Activated T-helper 17 cell treated with anti-CD3 and anti-CD28 coated beads, Interleukin-2, amount 50 U/mL, for 72 hours (primary cell): ENCODE data around the gene PTP4A1. TPM values are rescaled to one million over a fixed set of nuclear protein-coding genes. Genes with fewer than 3 reads are reported as not detected.
"Not testable (repeated sequence)": the region's sequence is repeated elsewhere in the genome, so short reads cannot be mapped to it uniquely, and the experiment has no call there.

Experiments
- ATAC-seq: fragments of 150-1000 bp; cut with Tn5 transposase; replicated peaks from 2 replicates; pipeline ENCODE4 v1.10.0; 2021; ENCODE audit warnings: mild to moderate bottlenecking, moderate library complexity
- H3K27ac Mint-ChIP-seq: one replicate; pipeline ENCODE4 v1.8.0; 2022; ENCODE audit warnings: mixed read lengths
- H3K27me3 Mint-ChIP-seq: one replicate; pipeline ENCODE4 v1.8.0; 2022; ENCODE audit warnings: mixed read lengths
- H3K36me3 Mint-ChIP-seq: one replicate; pipeline ENCODE4 v1.8.0; 2022; ENCODE audit warnings: low read depth, mild to moderate bottlenecking, mixed read lengths
- H3K4me1 Mint-ChIP-seq: one replicate; pipeline ENCODE4 v1.8.0; 2022; ENCODE audit warnings: mixed read lengths
- H3K4me3 Mint-ChIP-seq: one replicate; pipeline ENCODE4 v1.8.0; 2022; ENCODE audit warnings: mild to moderate bottlenecking, mixed read lengths
- H3K9me3 Mint-ChIP-seq: one replicate; pipeline ENCODE4 v1.8.0; 2022; ENCODE audit warnings: mixed read lengths
- total RNA-seq, 2 donors: library from RNA; stranded (reverse); gene quantifications; one replicate each; pipeline ENCODE4 v1.2.3, GENCODE V29; 2022

PTP4A1 gene
- 10 to 100 TPM; 43.3 to 70.8 TPM for total RNA-seq

GRCh38 chr6:63572044-63572746 is at the start of gene PTP4A1, which contains the start of gene LOC128125822:
Gene PTP4A1, plus strand, starts transcription at chr6:63572480. Its CDS starts 4,401 bp downstream, at chr6:63576881.
Gene LOC128125822, plus strand, starts transcription at chr6:63572480.
- peaks cover 31% of the 10 kb centered on the region for H3K36me3 Mint-ChIP-seq
- H3K4me1 Mint-ChIP-seq: peaks cover 9% of the 10 kb centered on the region
- no peaks in the 10 kb centered on the region for H3K9me3 Mint-ChIP-seq
- H3K4me3 Mint-ChIP-seq: peak within 1 kb of the TSS; percentile 93
- H3K27me3 Mint-ChIP-seq: no peaks in the 10 kb centered on the region
- peak; percentile 94 for ATAC-seq
- H3K27ac Mint-ChIP-seq: peak within 1 kb of the TSS; percentile 92

- not testable (repeated sequence) for H3K9me3 Mint-ChIP-seq, H3K4me3 Mint-ChIP-seq, ATAC-seq, H3K36me3 Mint-ChIP-seq, H3K27me3 Mint-ChIP-seq, H3K27ac Mint-ChIP-seq
- H3K4me1 Mint-ChIP-seq: peaks cover 17% of the 10 kb centered on the region
These were observed 49.4 kb upstream of the PTP4A1 start for GRCh38 chr6:63522911-63523287.

- Mint-ChIP-seq H3K4me1 (peaks cover 17% of the 10 kb centered on the region), H3K36me3 (no peaks in the 10 kb centered on the region), H3K9me3 (no peaks in the 10 kb centered on the region), H3K27ac (no peak overlapping the region), H3K4me3 (no peak overlapping the region), H3K27me3 (no peaks in the 10 kb centered on the region)
- ATAC-seq: no peak
These were observed 48.6 kb upstream of the PTP4A1 start for GRCh38 chr6:63523630-63524029.

- peak overlapping the region; percentile 41 for H3K4me3 Mint-ChIP-seq
- ATAC-seq: peak; percentile 24
- H3K27me3 Mint-ChIP-seq: no peaks in the 10 kb centered on the region
- no peaks in the 10 kb centered on the region for H3K9me3 Mint-ChIP-seq
- no peaks in the 10 kb centered on the region for H3K36me3 Mint-ChIP-seq
- H3K27ac Mint-ChIP-seq: peak overlapping the region; percentile 17
- H3K4me1 Mint-ChIP-seq: peaks cover 23% of the 10 kb centered on the region
These were observed 46.9 kb upstream of the PTP4A1 start for GRCh38 chr6:63525186-63525878.

DNA sequence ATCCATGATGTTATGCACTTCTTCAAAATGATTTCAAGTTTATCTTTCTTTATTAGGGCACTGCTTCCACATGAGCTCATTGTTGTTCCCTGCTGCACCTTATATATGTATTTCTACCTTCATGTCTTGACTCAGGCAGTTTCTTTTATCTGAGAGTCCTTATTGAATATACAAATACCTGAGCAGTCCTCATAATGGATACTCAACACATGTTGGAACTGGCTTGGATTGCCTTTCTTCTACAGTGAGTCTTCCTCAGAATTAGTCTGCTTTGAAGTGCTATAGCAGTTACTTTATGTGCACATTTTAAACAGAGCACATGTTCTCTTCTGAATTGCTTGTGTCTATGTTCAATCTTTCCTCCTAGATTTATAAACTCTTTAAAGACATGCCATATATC is 45.3 kb upstream of the PTP4A1 start:
- Mint-ChIP-seq H3K9me3 (no peaks in the 10 kb centered on the region), H3K4me3 (no peak overlapping the region), H3K36me3 (no peaks in the 10 kb centered on the region), H3K27ac (no peak overlapping the region), H3K27me3 (no peaks in the 10 kb centered on the region), H3K4me1 (peaks cover 23% of the 10 kb centered on the region)
- no peak for ATAC-seq

DNA sequence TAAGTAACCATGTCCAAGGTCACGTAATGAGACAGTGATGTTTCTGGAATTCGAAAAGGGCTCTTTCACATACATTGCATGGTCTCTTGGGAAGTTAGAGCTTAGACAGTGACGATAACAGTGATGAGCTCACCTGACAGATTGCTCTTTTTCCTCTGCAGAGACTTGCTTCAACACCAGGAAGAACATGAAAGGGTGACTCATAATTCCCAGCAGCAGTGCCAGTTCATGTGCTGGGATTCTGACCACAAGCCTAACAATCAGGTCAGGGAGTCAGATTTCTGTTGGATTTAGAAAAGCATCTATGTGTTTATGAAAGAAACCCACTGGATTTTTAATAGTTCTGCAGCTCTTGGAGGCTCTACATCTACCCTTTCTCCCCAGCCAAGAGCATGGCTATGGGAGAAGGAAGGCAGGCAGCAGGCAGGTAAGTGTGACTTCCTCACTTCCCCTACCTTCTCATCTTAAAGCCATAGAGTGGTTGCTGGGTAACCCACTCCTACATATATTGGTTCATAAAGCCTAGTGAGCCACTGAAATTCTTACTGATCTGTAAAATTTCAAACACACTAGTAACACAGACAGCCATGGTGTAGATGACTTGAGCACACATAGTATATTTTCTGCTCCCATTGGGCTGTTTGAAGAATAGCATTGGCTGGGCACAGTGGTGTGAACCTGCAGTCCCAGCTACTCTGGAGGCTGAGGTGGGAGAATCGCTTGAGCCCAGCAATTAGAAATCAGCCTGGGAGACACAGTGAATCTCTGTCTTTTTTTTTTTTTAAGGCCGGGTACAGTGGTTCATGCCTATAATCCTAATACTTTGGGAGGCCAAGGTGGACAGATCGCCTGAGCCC is 44.4 kb upstream of the PTP4A1 start:
- Mint-ChIP-seq H3K27me3 (no peaks in the 10 kb centered on the region), H3K27ac (no peak overlapping the region), H3K4me3 (no peak overlapping the region), H3K4me1 (peaks cover 23% of the 10 kb centered on the region), H3K36me3 (no peaks in the 10 kb centered on the region), H3K9me3 (no peaks in the 10 kb centered on the region)
- peak; percentile 42 for ATAC-seq

DNA sequence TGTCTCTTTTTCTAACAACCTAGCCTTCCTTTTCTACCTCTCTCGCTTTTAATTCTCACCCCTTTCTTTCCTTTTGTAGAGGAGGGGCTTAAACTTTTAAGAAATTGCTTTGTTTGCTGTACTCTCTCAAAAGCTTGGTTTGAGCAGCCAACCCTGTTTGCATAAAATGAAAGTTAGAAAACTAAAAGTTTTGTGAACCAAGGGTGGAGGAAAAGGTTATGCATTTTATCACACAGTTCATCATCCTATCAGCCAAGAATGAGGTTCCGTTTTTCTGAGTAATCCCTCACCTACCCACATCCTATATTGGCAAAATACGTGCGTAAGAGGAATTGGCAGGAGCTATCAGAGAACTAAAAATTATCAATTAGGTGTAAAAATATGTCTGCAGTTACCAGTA is 42.8 kb upstream of the PTP4A1 start:
- H3K9me3 Mint-ChIP-seq: no peaks in the 10 kb centered on the region
- peak; percentile 89 for ATAC-seq

DNA sequence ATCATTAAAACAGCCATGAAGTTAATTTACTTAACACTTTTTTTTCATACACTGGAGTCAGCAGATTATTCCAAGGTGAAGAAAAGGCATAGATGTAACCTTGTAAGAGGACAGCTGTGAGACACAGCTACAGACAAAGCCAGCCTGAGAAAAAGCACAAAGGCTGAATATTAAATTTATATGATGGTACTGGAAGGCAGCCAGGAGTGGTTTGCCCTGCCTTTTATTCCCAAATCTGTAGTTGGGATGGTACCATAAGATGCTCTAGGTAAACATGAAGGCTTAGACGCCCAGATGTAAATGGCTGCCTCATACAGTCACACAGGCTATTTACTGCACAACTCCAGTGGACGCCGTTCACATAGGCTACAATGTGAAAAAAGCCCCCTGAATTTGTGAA is 42.1 kb upstream of the PTP4A1 start:
- no peak for ATAC-seq
- H3K27ac Mint-ChIP-seq: peak overlapping the region; percentile 93
- peak overlapping the region; percentile 85 for H3K4me3 Mint-ChIP-seq
- no peaks in the 10 kb centered on the region for H3K9me3 Mint-ChIP-seq
- peaks cover 22% of the 10 kb centered on the region for H3K4me1 Mint-ChIP-seq
- no peaks in the 10 kb centered on the region for H3K27me3 Mint-ChIP-seq
- no peaks in the 10 kb centered on the region for H3K36me3 Mint-ChIP-seq

More for the DNA sequence above, 42.8 kb upstream of the PTP4A1 start:
- Mint-ChIP-seq H3K36me3 (no peaks in the 10 kb centered on the region), H3K27ac (peak overlapping the region; percentile 93), H3K4me3 (peak overlapping the region; percentile 85), H3K4me1 (peaks cover 23% of the 10 kb centered on the region), H3K27me3 (no peaks in the 10 kb centered on the region)

GRCh38 chr6:63530991-63531390 is 41.3 kb upstream of the PTP4A1 start:
- Mint-ChIP-seq H3K27ac (no peak overlapping the region), H3K9me3 (no peaks in the 10 kb centered on the region), H3K4me1 (peaks cover 15% of the 10 kb centered on the region), H3K4me3 (no peak overlapping the region), H3K27me3 (no peaks in the 10 kb centered on the region), H3K36me3 (no peaks in the 10 kb centered on the region)
- no peak for ATAC-seq

- Mint-ChIP-seq H3K27ac (no peak overlapping the region), H3K36me3 (no peaks in the 10 kb centered on the region), H3K9me3 (no peaks in the 10 kb centered on the region), H3K4me1 (peaks cover 10% of the 10 kb centered on the region), H3K4me3 (no peak overlapping the region), H3K27me3 (no peaks in the 10 kb centered on the region)
- no peak for ATAC-seq
These were observed 39.3 kb upstream of the PTP4A1 start for GRCh38 chr6:63533026-63533425.

GRCh38 chr6:63533952-63534351 is 38.3 kb upstream of the PTP4A1 start:
- H3K4me3 Mint-ChIP-seq: no peak overlapping the region
- no peak overlapping the region for H3K27ac Mint-ChIP-seq
- no peaks in the 10 kb centered on the region for H3K9me3 Mint-ChIP-seq
- H3K36me3 Mint-ChIP-seq: no peaks in the 10 kb centered on the region
- H3K27me3 Mint-ChIP-seq: no peaks in the 10 kb centered on the region
- H3K4me1 Mint-ChIP-seq: peaks cover 10% of the 10 kb centered on the region
- no peak for ATAC-seq

DNA sequence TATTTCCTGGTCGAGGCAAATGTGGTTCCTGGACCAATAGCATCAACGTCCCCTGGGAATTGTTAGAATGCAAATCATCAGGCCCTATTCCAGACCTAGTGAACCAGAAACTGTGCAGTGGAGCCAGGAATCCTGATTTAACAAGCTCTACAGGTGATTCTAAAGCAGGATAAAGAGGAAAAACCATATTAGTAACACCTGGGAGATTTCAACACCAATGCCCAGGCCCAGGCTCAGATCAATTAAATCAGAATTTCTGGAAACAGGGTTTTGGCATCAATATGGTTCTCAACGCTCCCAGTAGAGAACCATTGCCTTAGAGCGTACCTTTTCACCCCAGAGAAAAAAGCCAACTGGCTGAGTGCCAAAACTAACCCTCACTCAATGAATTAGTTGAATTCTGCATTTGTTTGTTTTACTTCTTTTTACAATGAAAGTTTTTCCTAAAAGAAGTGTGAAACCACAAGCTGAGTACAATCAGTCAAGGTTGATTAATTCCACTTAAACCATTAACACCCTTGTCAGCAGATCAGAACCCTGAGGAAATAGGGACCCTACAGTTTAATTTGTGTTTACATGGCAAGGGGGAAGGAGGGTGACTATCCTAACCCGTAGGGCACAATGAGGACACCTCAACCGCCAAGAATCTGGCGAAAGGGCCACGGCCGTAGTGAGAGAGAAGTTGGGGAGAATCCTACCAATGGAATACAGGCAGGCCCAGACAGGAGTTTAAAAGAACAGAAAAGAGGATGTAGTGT is 34.9 kb upstream of the PTP4A1 start:
- peaks cover 3% of the 10 kb centered on the region for H3K9me3 Mint-ChIP-seq
- H3K4me1 Mint-ChIP-seq: no peaks in the 10 kb centered on the region
- no peaks in the 10 kb centered on the region for H3K36me3 Mint-ChIP-seq
- H3K4me3 Mint-ChIP-seq: no peak overlapping the region
- no peak for ATAC-seq
- H3K27me3 Mint-ChIP-seq: peaks cover 7% of the 10 kb centered on the region
- H3K27ac Mint-ChIP-seq: no peak overlapping the region

DNA sequence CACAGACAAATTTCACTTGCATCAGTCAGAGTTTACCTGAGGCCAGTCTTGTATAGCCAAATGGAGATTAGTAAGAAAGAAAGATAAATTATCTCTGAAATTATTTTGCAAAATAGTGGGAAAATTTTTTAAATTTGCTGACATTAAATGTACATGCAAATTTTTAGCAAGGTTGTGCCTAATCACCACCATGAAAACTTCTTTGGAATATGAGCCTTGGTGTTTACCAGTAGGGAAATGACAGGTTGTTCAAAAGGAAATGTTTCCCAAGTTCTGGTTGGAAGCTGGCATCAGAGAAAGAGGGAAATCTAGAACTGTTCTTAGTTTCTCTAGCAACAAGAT is 34.4 kb upstream of the PTP4A1 start:
- H3K9me3 Mint-ChIP-seq: peaks cover 3% of the 10 kb centered on the region
- no peak overlapping the region for H3K27ac Mint-ChIP-seq
- H3K36me3 Mint-ChIP-seq: no peaks in the 10 kb centered on the region
- ATAC-seq: no peak
- H3K27me3 Mint-ChIP-seq: peaks cover 12% of the 10 kb centered on the region
- H3K4me3 Mint-ChIP-seq: no peak overlapping the region
- H3K4me1 Mint-ChIP-seq: no peaks in the 10 kb centered on the region

DNA sequence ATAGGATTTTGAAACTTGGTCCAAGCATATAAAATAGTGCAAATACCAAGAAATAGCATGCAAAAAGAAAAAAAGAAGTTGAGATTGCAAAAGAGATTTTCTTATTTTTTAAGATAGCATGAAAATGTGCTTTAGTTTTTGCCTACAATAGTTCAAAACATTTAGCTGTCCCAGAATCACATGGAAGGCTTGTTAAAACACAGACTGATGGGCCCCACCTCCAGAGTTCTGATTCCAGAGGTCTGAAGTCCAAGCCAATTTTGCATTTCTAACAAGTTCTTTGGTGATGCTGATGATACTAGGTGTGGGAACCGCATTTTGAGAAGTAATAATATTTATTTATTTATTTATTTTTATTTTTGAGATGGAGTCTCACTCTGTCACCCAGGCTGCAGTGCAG is 33.7 kb upstream of the PTP4A1 start:
- no peaks in the 10 kb centered on the region for H3K36me3 Mint-ChIP-seq
- no peak overlapping the region for H3K4me3 Mint-ChIP-seq
- ATAC-seq: no peak
- peaks cover 12% of the 10 kb centered on the region for H3K27me3 Mint-ChIP-seq
- H3K9me3 Mint-ChIP-seq: peaks cover 3% of the 10 kb centered on the region
- H3K4me1 Mint-ChIP-seq: no peaks in the 10 kb centered on the region
- no peak overlapping the region for H3K27ac Mint-ChIP-seq
